H54 (cell line): Measurements from ENCODE around the gene WNK3.

Experiments
- DNase-seq: peaks from one replicate; pipeline ENCODE4 v3.0.0; 2011; ENCODE audit warnings: low spot score, mixed read lengths; ENCODE audit not compliant: insufficient read length
- FAIRE-seq: peaks from 3 replicates; lab custom pipeline; 2011; peaks lifted over from hg19 to GRCh38; lab: Jason Lieb, UNC
- POLR2A ChIP-seq: IDR thresholded peaks from 2 replicates; pipeline ENCODE4 v1.6.1; 2011; ENCODE audit warnings: low read depth, mild to moderate bottlenecking, low read length

WNK3 gene

DNA sequence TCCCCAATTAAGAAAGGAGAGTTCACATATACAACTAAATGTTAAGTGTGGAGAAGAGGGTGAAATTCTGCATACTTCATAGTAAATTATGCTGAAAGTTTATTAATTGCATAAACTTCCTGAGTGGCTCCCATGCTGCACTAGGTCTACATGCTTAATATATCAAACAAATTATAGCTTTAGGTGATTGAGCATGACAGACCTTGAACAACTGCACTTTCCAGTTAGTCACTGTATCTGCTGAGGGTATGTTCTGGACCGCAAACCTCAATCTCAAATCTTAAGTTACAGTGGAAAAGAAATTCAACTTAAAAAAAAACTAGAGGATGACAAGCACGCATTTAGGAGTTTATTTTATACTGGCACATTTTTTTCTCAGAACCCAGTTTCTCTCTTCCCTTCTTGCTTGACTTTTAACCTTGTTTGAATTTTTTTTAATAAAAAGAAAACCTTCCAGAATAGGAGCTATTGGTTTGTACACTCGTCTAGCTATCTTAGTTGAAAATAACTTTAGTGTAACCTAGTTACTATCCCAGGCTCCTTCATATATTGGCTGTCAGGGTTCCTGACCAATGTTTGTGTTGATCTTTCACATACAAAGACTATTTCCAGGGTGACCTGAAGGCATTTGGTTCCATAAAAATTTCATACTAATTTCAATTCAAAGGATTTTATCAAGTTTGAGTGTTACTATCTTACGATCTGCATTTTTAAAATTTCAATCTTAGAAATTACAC lies 164.6 kb downstream of the WNK3 start:
- no peak for FAIRE-seq
- no peak for DNase-seq
- no peak for TF ChIP-seq POLR2A

- DNase-seq (no peak), FAIRE-seq (no peak)
- TF ChIP-seq POLR2A, result no peak
Measured at GRCh38 chrX:54184474-54184873, 173.4 kb downstream of the WNK3 start.

DNA sequence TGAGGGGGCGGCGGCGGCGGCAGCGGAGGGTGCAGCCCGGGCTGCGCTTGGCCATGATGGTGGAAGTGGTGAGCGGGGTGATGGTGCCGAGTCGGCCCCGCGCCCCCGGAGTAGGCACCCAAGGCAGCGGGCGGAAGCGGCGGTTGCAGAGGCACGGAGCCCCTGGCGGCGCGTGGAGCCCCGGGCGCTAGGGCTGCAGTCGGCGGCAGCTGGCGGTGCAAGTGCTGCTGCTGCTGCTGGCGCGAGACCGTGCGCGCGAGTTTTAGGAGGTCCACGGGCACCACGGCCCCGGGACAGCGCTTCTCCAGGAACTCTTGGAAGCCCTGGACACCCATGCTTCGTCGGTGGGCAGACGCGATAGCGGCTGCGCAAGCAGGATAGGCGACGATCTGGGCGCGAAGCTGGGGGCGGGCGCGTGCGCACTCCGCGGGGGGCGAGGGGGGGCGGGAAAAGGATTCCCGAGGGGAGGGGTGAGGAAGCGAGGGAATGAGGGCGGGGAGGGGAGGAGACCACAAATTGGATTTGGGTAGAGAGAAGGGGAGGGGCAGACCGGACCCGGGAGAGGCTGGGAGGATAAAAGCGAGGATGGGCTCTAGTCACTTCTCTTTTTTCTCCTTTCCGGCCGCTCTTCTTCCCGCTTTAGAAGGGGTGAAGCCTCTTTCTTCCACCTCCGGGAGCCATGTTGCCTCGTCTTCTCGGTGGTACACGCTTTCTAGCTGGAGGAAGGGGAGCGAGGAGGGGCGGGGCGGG lies 174.8 kb downstream of the WNK3 start, which contains the start of gene FAM120C:
Gene FAM120C, minus strand, starts transcription at position 391 of the 750 bp plus-strand sequence. Its CDS starts 56 bp downstream, at position 335.
- FAIRE-seq (no peak), DNase-seq (peak; percentile 30)
- TF ChIP-seq POLR2A, result peak; percentile 60

GRCh38 chrX:54182194-54182863 lies 175.5 kb downstream of the WNK3 start:
- TF ChIP-seq POLR2A, result peak; percentile 49; the same call in 1 of the 2 replicates
- no peak for DNase-seq
- FAIRE-seq, result no peak

- DNase-seq, result no peak
- no peak for TF ChIP-seq POLR2A
- FAIRE-seq, result no peak
Measured at GRCh38 chrX:54181202-54181953, 176.5 kb downstream of the WNK3 start.

- FAIRE-seq, result no peak
- no peak for TF ChIP-seq POLR2A
- DNase-seq, result no peak
Measured at GRCh38 chrX:54180403-54180802, 177.4 kb downstream of the WNK3 start.

DNA sequence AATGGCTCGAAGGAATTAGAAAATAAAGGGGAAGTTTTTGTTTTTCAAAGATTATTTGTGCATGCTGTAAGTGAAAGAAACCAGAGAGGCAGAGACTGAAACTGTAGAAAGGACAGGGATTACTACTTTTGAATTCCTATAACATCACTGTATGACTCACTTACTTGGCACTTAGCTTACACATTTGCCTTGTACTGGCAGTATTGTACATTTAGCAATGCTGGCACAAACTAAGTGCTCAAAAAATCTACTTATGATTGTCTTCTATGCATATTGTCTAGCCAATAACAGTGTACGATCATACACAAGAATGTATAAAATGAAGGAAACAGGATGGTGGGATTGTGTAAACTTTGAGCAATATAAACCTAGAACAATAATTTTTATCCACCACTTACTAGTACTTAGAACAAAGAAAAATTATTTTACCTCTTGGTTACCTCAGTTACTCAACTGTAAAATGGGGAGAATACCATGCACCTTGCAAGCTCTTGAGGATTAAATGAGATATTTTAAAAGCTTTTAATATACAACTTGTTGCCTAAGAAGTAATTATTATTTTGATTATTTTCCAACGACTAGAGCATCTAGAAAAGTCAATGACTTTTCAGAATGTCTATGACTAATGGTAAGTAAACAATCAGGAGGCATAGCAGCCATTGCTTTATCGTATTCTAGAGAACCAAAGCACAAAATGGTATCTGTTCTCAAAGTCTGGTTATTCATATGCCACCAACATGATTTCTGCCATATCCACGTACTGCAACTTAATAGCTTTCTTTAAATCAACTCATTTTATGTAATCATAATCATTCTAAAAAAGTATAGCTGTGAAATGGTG lies 179.5 kb downstream of the WNK3 start:
- peak; percentile 65 for FAIRE-seq
- TF ChIP-seq POLR2A, result no peak
- DNase-seq, result no peak

GRCh38 chrX:54177306-54177705 lies 180.5 kb downstream of the WNK3 start:
- FAIRE-seq, result no peak
- no peak for TF ChIP-seq POLR2A

GRCh38 chrX:54173791-54174190 lies 184.1 kb downstream of the WNK3 start:
- no peak for FAIRE-seq
- no peak for TF ChIP-seq POLR2A
- no peak for DNase-seq

More at GRCh38 chrX:54177306-54177705, 180.5 kb downstream of the WNK3 start:
- no peak for DNase-seq

GRCh38 chrX:54172455-54172854 lies 185.4 kb downstream of the WNK3 start:
- FAIRE-seq (no peak), DNase-seq (no peak)
- no peak for TF ChIP-seq POLR2A

DNA sequence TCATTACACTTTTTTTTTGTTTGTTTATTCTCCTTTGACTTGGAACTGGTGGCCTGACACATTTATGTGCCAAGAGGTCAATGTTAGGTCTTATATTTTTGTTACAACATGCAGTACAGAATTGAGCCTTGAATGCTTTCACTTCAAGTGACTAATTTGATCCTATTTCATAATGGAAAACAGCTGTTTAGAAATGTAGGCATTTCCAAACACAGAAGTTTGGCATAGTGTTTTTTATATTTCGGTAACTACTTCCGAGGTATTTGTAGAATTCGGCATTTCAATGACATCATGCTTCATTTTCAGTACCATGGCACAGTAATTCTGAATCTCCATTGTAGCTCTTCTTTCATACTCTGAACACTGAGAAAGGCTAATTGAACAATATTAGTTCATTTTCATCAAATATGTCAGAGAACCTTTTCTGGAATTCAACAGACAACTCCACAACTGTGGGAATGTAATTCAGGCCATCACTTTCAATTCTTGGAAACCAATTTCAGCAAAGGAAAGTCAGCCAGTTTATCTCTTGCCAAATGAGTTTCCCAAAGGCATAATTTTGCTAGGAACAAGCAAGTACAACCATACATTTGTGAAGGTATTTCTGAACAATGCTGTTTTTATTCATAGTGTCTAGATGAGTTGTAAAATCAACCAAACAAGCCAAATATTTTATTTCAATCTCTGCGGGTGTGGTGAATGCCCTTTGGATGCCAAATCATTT lies 186.2 kb downstream of the WNK3 start:
- DNase-seq (no peak), FAIRE-seq (no peak)
- no peak for TF ChIP-seq POLR2A

GRCh38 chrX:54171091-54171490 lies 186.8 kb downstream of the WNK3 start:
- no peak for TF ChIP-seq POLR2A

More at GRCh38 chrX:54171091-54171490, 186.8 kb downstream of the WNK3 start:
- FAIRE-seq (no peak), DNase-seq (no peak)
